Vagina (tissue), 2 donors: ENCODE results near the gene ATP6V0D1. TPM values are rescaled to one million over a fixed set of nuclear protein-coding genes. Genes with fewer than 3 reads are reported as not detected.
"Not testable (repeated sequence)": the region's sequence is repeated elsewhere in the genome, so short reads cannot be mapped to it uniquely, and the experiment has no call there.

Experiments used
- DNase-seq, 2 donors: peaks; one replicate each; pipeline ENCODE4 v3.0.0-alpha.2; 2017; ENCODE audit errors: extremely low spot score in 2 of 2
- H3K27ac ChIP-seq: fragments of 200-600 bp; sonication (generic); one replicate; pipeline ENCODE4 v1.5.1; 2019
- H3K27me3 ChIP-seq: fragments of 200-600 bp; sonication (generic); one replicate; pipeline ENCODE4 v1.5.1; 2019
- H3K36me3 ChIP-seq, 2 donors: fragments of 200-600 bp; sonication (generic); one replicate each; pipeline ENCODE4 v1.5.1; 2017 to 2019
- H3K4me1 ChIP-seq: fragments of 200-600 bp; sonication (generic); one replicate; pipeline ENCODE4 v1.5.1; 2019
- H3K4me3 ChIP-seq, 2 donors: fragments of 200-600 bp; sonication (generic); 1 replicate in 1 of 2; 2 replicates in 1 of 2; pipeline ENCODE4 v1.5.1; 2016 to 2019
- H3K9me3 ChIP-seq: fragments of 200-600 bp; sonication (generic); one replicate; pipeline ENCODE4 v1.5.1; 2019
- POLR2A ChIP-seq, 2 donors: fragments of 450-650 bp; IDR thresholded peaks; one replicate each; pipeline ENCODE4 v1.6.1; 2017; ENCODE audit warnings: antibody characterized with exemption in 2 of 2, mild to moderate bottlenecking in 2 of 2, moderate library complexity in 2 of 2
- POLR2AphosphoS5 ChIP-seq, 2 donors: sonication (generic); formaldehyde crosslinking; IDR thresholded peaks; one replicate each; pipeline ENCODE4 v1.9.0; 2017; ENCODE audit warnings: antibody characterized with exemption in 2 of 2, mild to moderate bottlenecking in 2 of 2, low read depth in 1 of 2; ENCODE audit not compliant: insufficient read depth in 1 of 2
- intact Hi-C: fragments of 100-400 bp; cut with DNase I; formaldehyde crosslinking; loops from one replicate; pipeline ENCODE4 v1.15.1; 2023
- total RNA-seq: library from RNA; depleted of rRNA; stranded (reverse); fragments of >200 nt; gene quantifications from one replicate; pipeline ENCODE4 v1.2.3, GENCODE V29; 2016
- TF ChIP-seq, protein P1 (sequence below), 3 experiments: fragments of 450-650 bp in 2 of 3; fragments of 200-600 bp in 1 of 3; sonication (generic) in 1 of 3; IDR thresholded peaks; one replicate each; pipeline ENCODE4 v1.5.1; 2017 to 2019; ENCODE audit warnings: antibody characterized with exemption in 3 of 3, mild to moderate bottlenecking in 2 of 3, moderate library complexity in 2 of 3

The ATP6V0D1 gene
- total RNA-seq, 1 donor from 2014 or later: 110 TPM

GRCh38 chr16:67499106-67499505 is 18.1 kb upstream of the ATP6V0D1 start:
- H3K9me3 ChIP-seq: no peaks in the 10 kb centered on the region
- H3K27me3 ChIP-seq: no peaks in the 10 kb centered on the region
- H3K27ac ChIP-seq: peak overlapping the region; percentile 61
- peaks cover 6% of the 10 kb centered on the region for H3K4me1 ChIP-seq
- intact Hi-C loops: no loop called here
- no peak overlapping the region for H3K4me3 ChIP-seq
- TF ChIP-seq, protein P1, sequence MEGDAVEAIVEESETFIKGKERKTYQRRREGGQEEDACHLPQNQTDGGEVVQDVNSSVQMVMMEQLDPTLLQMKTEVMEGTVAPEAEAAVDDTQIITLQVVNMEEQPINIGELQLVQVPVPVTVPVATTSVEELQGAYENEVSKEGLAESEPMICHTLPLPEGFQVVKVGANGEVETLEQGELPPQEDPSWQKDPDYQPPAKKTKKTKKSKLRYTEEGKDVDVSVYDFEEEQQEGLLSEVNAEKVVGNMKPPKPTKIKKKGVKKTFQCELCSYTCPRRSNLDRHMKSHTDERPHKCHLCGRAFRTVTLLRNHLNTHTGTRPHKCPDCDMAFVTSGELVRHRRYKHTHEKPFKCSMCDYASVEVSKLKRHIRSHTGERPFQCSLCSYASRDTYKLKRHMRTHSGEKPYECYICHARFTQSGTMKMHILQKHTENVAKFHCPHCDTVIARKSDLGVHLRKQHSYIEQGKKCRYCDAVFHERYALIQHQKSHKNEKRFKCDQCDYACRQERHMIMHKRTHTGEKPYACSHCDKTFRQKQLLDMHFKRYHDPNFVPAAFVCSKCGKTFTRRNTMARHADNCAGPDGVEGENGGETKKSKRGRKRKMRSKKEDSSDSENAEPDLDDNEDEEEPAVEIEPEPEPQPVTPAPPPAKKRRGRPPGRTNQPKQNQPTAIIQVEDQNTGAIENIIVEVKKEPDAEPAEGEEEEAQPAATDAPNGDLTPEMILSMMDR (IDR thresholded peaks at IDR 0.05): no peak
- TF ChIP-seq POLR2A (IDR thresholded peaks at IDR 0.05) (no peak), POLR2AphosphoS5 (IDR thresholded peaks at IDR 0.05; ENCODE audit: insufficient read depth in 1 of 2, low read depth in 1 of 2) (peak in 1 of 2 donors; percentile 49)
- H3K36me3 ChIP-seq: no peaks in the 10 kb centered on the region
- DNase-seq: no peak

DNA sequence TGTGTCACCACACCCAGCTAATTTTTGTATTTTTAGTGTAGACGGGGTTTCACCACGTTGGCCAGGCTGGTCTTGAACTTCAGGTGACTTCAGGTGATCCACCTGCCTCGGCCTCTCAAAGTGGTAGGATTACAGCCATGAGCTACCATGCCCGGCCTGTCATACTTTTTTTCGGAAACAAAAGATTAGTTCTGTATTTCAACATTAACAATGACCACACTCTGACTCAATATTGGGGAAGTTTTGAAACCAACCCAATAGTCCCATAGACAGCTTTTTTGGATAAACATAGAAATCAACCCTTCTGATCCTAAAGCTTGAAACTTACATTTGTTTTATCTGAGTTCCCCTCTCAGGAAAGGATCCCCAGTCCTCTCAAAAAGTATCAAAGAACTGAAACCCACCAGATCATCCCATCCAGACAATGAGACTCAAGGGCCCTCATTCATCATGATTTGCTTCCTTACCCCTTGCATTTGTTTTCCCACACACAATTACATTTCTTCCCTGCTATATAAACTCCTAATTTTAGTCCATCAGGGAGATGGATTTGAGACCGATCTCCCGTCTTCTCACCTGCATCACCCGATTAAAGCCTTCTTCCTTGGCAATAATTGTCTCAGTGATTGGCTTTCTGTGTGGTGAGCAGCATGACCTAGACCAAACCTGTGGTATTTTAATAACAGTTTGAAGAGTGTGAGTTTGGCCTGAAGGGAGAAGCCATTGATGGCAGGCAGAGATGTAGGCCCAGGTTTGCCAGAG is 9.6 kb upstream of the ATP6V0D1 start:
- H3K9me3 ChIP-seq: no peaks in the 10 kb centered on the region
- H3K27ac ChIP-seq: no peak overlapping the region
- H3K36me3 ChIP-seq: no peaks in the 10 kb centered on the region
- no peak for DNase-seq
- H3K4me1 ChIP-seq: no peaks in the 10 kb centered on the region
- TF ChIP-seq, protein P1 (IDR thresholded peaks at IDR 0.05): no peak
- TF ChIP-seq POLR2A (IDR thresholded peaks at IDR 0.05): no peak
- TF ChIP-seq POLR2AphosphoS5 (IDR thresholded peaks at IDR 0.05; ENCODE audit: insufficient read depth in 1 of 2, low read depth in 1 of 2): no peak
- H3K27me3 ChIP-seq: no peaks in the 10 kb centered on the region
- no peak overlapping the region for H3K4me3 ChIP-seq
- intact Hi-C loops: no loop called here

- no peak overlapping the region for H3K27ac ChIP-seq
Measured at GRCh38 chr16:67489401-67490083, 8.6 kb upstream of the ATP6V0D1 start.

DNA sequence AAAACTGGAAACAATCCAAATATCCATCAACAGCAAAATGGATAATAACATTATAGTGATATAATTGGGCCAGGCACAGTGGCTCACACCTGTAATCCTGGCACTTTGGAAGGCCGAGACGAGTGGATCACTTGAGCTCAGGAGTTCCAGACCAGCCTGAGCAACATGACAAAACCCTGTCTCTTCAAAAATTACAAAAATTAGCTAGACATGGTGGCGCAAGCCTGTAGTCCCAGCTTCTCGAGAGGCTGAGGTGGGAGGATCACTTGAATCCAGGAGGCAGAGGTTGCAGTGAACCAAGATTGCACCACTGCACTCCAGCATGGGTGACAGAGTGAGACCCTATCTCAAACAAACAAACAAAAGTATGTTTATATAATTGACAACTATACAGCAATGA is 6.6 kb upstream of the ATP6V0D1 start:
- H3K27me3 ChIP-seq, H3K4me3 ChIP-seq, H3K36me3 ChIP-seq, DNase-seq, intact Hi-C loops, H3K27ac ChIP-seq, H3K4me1 ChIP-seq, H3K9me3 ChIP-seq: not testable (repeated sequence)

More at GRCh38 chr16:67489401-67490083, 8.6 kb upstream of the ATP6V0D1 start:
- no peaks in the 10 kb centered on the region for H3K9me3 ChIP-seq
- H3K4me3 ChIP-seq: no peak overlapping the region
- no peaks in the 10 kb centered on the region for H3K27me3 ChIP-seq
- no peaks in the 10 kb centered on the region for H3K4me1 ChIP-seq
- no peak for DNase-seq
- no peak for TF ChIP-seq POLR2A (IDR thresholded peaks at IDR 0.05)
- TF ChIP-seq, protein P1 (IDR thresholded peaks at IDR 0.05): no peak
- TF ChIP-seq POLR2AphosphoS5 (IDR thresholded peaks at IDR 0.05; ENCODE audit: insufficient read depth in 1 of 2, low read depth in 1 of 2): no peak
- no peaks in the 10 kb centered on the region for H3K36me3 ChIP-seq
- intact Hi-C loops: no loop called here

- H3K4me1 ChIP-seq: peaks cover 16% of the 10 kb centered on the region
Measured at GRCh38 chr16:67486805-67487204, 5.8 kb upstream of the ATP6V0D1 start.

More at GRCh38 chr16:67486805-67487204, 5.8 kb upstream of the ATP6V0D1 start:
- no peak for DNase-seq
- TF ChIP-seq POLR2A (IDR thresholded peaks at IDR 0.05): no peak
- TF ChIP-seq, protein P1 (IDR thresholded peaks at IDR 0.05): no peak
- no peak for TF ChIP-seq POLR2AphosphoS5 (IDR thresholded peaks at IDR 0.05; ENCODE audit: insufficient read depth in 1 of 2, low read depth in 1 of 2)
- Histone ChIP-seq H3K27ac (no peak overlapping the region), H3K27me3 (no peaks in the 10 kb centered on the region), H3K4me3 (no peak overlapping the region), H3K9me3 (no peaks in the 10 kb centered on the region), H3K36me3 (no peaks in the 10 kb centered on the region)
- intact Hi-C loops: no loop called here
